T-helper 2 cell treated with Interferon-gamma antibody and Interleukin-4, amounts not matched to agents 100 ng/mL and 5 ng/mL, for 36 hours (primary cell): Measurements from ENCODE around the gene TSNAX. TPM values are rescaled to one million over a fixed set of nuclear protein-coding genes. Genes with fewer than 3 reads are reported as not detected.
"Not testable (repeated sequence)": the region's sequence is repeated elsewhere in the genome, so short reads cannot be mapped to it uniquely, and the experiment has no call there.

Experiments used
- intact Hi-C: fragments of 100-400 bp; cut with micrococcal nuclease; formaldehyde crosslinking; loops from one replicate; pipeline ENCODE4 v1.15.1; 2023
- total RNA-seq: library from RNA; stranded (reverse); gene quantifications from 2 replicates; pipeline ENCODE4 v1.2.3, GENCODE V29; 2022

The TSNAX gene
- total RNA-seq, 1 donor from 2014 or later = 43.2 TPM

GRCh38 chr1:231561647-231562383 lies 33.3 kb downstream of the TSNAX start:
- intact Hi-C loops = no loop called here

GRCh38 chr1:231563247-231563646 lies 34.8 kb downstream of the TSNAX start:
- intact Hi-C loops = no loop called here

GRCh38 chr1:231564373-231564772 lies 35.9 kb downstream of the TSNAX start:
- intact Hi-C loops = no loop called here

- intact Hi-C loops = no loop called here
Observed at GRCh38 chr1:231566496-231566895, 38.0 kb downstream of the TSNAX start.

GRCh38 chr1:231570262-231570661 lies 41.8 kb downstream of the TSNAX start:
- intact Hi-C loops = not testable (repeated sequence)

GRCh38 chr1:231571904-231572303 lies 43.4 kb downstream of the TSNAX start:
- intact Hi-C loops = no loop called here

GRCh38 chr1:231575472-231575871 lies 47.0 kb downstream of the TSNAX start:
- intact Hi-C loops = no loop called here

- intact Hi-C loops = no loop called here
Observed at GRCh38 chr1:231576804-231577718, 48.6 kb downstream of the TSNAX start.

- intact Hi-C loops = no loop called here
Observed at GRCh38 chr1:231580874-231581273, 52.4 kb downstream of the TSNAX start.

GRCh38 chr1:231581859-231582258 lies 53.4 kb downstream of the TSNAX start:
- intact Hi-C loops = no loop called here

GRCh38 chr1:231583376-231583775 lies 54.9 kb downstream of the TSNAX start:
- intact Hi-C loops = no loop called here

GRCh38 chr1:231584117-231584516 lies 55.6 kb downstream of the TSNAX start:
- intact Hi-C loops = no loop called here

GRCh38 chr1:231584921-231585320 lies 56.5 kb downstream of the TSNAX start:
- intact Hi-C loops = no loop called here

GRCh38 chr1:231590453-231591198 lies 62.2 kb downstream of the TSNAX start:
- intact Hi-C loops = loop anchor here (1.0 kb wide), 1 partner anchor 233 kb away; no protein-coding TSS in a partner anchor

- intact Hi-C loops = no loop called here
Observed at GRCh38 chr1:231591466-231591865, 63.0 kb downstream of the TSNAX start.

GRCh38 chr1:231592809-231593208 lies 64.3 kb downstream of the TSNAX start:
- intact Hi-C loops = no loop called here

GRCh38 chr1:231593264-231593663 lies 64.8 kb downstream of the TSNAX start:
- intact Hi-C loops = not testable (repeated sequence)

GRCh38 chr1:231594123-231594522 lies 65.7 kb downstream of the TSNAX start:
- intact Hi-C loops = no loop called here

- intact Hi-C loops = no loop called here
Observed at GRCh38 chr1:231594749-231595148, 66.3 kb downstream of the TSNAX start.

GRCh38 chr1:231596337-231596791 lies 67.9 kb downstream of the TSNAX start:
- intact Hi-C loops = no loop called here

GRCh38 chr1:231597971-231598370 lies 69.5 kb downstream of the TSNAX start:
- intact Hi-C loops = no loop called here
